ENCODE results near the gene IFNA5.

GRCh38 chr9:21336457-21336856 is 31.3 kb upstream of the IFNA5 start:
- TF ChIP-seq CTCF (IDR thresholded peaks at IDR 0.05) (no peak), POLR2A (IDR thresholded peaks at IDR 0.05) (no peak)
